ENCODE measurements around the gene CLEC17A. TPM values are rescaled to one million over a fixed set of nuclear protein-coding genes. Genes with fewer than 3 reads are reported as not detected.
"Not testable (repeated sequence)": the region's sequence is repeated elsewhere in the genome, so short reads cannot be mapped to it uniquely, and the experiment has no call there.

The CLEC17A gene
- total RNA-seq, 1 donor from 2014 or later, result not detected

- FAIRE-seq (no peak), DNase-seq (ENCODE audit: low spot score in 2 of 2) (no peak)
These were observed 5.6 kb upstream of the CLEC17A start for GRCh38 chr19:14577264-14577663.

- FAIRE-seq, result no peak
- no peak for DNase-seq (ENCODE audit: low spot score in 2 of 2)
These were observed 4.9 kb upstream of the CLEC17A start for GRCh38 chr19:14577885-14578427.

GRCh38 chr19:14580623-14581237, 2.2 kb upstream of the CLEC17A start:
- FAIRE-seq, result no peak
- DNase-seq (ENCODE audit: low spot score in 2 of 2), result no peak

DNA sequence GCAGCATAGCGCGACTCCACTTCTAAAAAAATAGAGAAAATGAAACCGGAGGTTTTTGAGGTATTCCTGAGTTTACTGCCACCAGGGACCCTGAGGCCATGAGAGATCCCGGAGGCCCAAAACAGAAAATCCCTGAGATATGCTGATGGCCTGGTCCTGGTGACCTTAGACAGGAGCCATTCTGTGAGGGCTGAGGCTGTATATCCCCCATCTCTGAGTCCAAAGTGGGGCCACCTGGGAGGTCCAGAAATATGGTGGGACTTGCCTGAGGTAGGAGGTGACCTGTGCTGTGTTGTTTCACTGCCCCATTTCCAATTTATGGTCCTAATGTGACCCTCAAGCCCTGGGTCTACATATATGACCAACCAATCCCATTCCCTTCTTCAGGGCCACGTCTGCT, 1.5 kb downstream of the CLEC17A start:
- DNase-seq (ENCODE audit: low spot score in 2 of 2), result not testable (repeated sequence)

GRCh38 chr19:14585187-14585586, 2.3 kb downstream of the CLEC17A start:
- FAIRE-seq; DNase-seq (ENCODE audit: low spot score in 2 of 2): not testable (repeated sequence)

More for the DNA sequence above, 1.5 kb downstream of the CLEC17A start:
- not testable (repeated sequence) for FAIRE-seq

- FAIRE-seq; DNase-seq (ENCODE audit: low spot score in 2 of 2): not testable (repeated sequence)
These were observed 6.5 kb downstream of the CLEC17A start for GRCh38 chr19:14589433-14589832.

DNA sequence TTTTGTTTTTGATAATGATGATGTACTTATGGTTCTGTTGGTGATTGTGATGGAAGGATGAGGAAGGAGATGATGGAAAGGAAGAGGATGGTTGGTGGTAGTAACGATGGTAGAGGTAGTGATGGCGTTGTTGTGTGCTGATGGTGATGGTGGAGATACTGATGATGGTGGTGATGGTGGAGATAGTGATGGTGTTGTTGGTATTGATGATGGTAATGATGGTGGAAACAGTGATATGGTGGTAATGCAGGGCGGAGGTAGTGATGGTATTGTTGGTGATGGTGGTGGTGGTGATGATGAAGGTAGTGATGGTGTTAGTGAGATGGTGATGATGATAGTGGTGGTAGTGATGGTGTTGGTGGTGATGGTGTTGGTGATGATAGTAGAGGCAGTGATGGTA, 12.7 kb downstream of the CLEC17A start:
- DNase-seq (ENCODE audit: low spot score in 2 of 2) (no peak), FAIRE-seq (no peak)

GRCh38 chr19:14599548-14600147, 16.8 kb downstream of the CLEC17A start:
- DNase-seq (ENCODE audit: low spot score in 2 of 2) (no peak), FAIRE-seq (no peak)

DNA sequence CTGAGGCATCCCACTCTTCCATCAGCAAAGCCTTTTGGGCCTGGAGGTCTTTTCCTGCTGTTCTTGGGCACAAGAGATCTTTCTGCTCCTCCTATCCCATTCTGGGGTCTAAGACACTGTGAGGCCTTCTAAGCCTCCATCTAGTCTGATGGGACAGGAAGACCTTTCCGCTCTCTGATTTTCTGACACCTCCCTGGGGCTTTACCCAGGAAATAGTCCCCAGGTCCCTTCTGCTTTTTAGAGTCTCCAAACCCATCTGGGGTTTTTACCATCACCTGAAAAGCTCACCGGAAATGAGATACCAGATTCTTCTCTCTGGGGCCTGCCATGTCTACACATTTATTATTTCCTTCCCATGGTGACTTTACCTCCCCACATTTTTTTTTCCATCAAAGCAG, 21.1 kb downstream of the CLEC17A start:
- FAIRE-seq, result no peak
- no peak for DNase-seq (ENCODE audit: low spot score in 2 of 2)

DNA sequence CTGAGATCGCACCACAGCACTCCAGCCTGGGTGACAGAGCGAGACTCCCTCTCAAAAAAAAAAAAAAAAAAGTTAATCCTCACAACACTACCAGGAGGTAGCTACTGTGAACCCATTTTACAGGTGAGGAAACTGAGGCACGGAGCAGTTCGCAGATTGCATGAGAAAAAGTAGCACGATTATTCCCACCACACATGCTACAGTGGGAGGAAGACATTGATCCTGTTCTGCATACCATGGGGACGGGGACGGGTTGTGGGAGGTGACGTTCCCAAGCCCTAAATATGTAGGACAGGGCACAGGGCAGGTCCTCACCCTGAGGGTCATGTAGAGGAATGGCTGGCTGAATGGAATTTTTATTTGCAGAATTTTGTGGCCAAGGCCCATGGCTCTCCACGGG, 23.7 kb downstream of the CLEC17A start:
- FAIRE-seq (no peak), DNase-seq (ENCODE audit: low spot score in 2 of 2) (no peak)

DNA sequence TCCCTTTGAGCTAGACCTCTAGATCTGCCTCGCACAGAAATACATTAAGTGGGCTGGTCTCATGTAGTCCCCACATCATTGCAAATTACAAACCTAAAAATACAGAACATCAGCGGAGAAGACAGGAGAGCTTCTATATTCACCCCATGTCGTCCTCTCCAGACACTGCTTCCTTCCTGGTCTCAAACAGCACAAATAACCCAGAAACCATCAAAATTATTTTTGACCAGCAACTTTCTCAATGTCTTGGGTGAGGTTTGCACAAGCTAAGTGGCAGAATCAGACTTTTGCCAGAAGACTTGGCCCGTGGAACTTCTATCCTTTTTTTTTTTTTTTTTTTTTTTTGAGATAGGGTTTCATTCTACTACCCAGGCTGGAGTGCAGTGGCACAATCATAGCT, 28.2 kb downstream of the CLEC17A start:
- DNase-seq (ENCODE audit: low spot score in 2 of 2) (no peak), FAIRE-seq (no peak)

DNA sequence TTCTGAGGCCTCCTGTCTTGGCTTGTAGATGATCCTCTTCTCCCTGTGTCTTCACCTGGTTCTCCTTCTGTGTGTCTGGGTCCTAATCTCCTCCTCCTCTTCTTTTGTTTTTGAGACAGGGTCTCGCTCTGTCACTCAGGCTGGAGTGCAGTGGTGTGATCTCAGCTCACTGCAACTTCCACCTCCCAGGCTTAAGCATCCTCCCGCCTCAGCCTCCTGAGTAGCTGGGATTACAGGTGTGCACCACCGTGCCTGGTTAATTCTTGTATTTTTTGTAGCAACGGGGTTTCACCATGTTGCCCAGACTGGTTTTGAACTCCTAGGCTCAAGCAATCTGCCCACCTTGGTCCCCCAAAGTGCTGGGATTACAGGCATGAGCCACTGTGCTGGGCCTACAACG, 29.4 kb downstream of the CLEC17A start:
- FAIRE-seq; DNase-seq (ENCODE audit: low spot score in 2 of 2): not testable (repeated sequence)

DNA sequence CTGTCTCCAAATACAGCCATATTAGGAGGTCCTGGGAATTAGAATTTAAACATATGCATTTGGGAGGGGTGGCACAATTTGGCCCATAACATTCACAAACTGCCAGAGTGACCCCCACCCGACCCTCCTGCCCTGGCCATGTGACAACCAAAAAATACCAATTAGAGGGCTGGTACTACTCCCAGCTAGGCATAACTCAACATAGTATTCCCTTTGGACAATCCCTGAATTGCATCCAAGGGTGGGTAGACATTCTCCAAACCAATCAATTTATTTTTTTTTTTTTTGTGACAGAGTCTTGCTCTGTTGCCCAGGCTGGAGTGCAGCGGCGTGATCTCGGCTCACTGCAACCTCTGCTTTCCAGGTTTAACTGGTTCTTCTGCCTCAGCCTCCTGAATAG, 29.8 kb downstream of the CLEC17A start:
- no peak for DNase-seq (ENCODE audit: low spot score in 2 of 2)
- FAIRE-seq, result no peak

DNA sequence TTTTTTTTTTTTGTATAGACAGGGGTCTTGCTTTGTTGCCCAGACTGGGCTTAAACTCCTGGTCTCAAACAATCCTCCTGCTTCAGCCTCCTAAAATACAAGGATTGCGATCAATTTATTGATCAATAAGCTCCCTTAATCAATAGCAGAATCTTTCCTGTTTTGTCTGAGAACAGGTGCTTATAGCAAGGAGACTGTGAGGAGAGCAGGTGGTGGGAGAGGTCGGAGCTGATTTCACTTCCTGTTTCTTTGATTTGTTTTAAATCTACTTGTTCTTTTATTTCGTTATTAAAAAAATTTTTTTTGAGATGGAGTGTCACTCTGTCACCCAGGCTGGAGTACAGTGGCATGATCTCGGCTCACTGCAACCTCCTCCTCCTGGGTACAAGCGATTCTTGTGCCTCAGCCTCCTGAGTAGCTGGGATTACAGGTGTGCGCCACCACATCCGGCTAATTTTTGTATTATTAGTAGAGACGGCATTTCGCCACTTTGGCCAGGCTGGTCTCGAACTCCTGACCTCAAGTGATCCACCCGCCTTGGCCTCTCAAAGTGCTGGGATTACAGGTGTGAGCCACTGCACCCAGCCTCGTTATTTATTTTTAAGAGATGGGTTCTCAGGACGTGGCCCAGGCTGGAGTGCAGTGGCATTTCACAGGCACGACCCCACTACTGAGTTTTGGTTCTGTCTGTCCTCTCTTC, 30.7 kb downstream of the CLEC17A start:
- not testable (repeated sequence) for FAIRE-seq

DNA sequence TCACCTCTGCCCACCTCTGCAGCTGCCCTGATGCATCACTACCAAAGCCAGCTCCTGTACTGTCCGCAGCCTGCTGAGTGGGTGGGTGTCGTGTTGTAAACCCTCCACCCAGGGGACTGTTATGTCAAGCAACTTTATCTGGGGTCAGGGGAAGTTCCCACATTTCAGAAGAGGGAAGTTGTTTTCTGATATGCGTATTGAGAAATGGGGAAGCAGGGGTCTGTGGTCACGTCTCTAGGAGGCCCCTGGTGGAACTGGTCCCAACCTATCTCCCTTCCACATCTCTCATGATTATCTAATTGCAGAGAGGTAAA, 31.2 kb downstream of the CLEC17A start:
- FAIRE-seq, result no peak
- no peak for DNase-seq (ENCODE audit: low spot score in 2 of 2)

More for the DNA sequence above, 30.7 kb downstream of the CLEC17A start:
- not testable (repeated sequence) for DNase-seq (ENCODE audit: low spot score in 2 of 2)

DNA sequence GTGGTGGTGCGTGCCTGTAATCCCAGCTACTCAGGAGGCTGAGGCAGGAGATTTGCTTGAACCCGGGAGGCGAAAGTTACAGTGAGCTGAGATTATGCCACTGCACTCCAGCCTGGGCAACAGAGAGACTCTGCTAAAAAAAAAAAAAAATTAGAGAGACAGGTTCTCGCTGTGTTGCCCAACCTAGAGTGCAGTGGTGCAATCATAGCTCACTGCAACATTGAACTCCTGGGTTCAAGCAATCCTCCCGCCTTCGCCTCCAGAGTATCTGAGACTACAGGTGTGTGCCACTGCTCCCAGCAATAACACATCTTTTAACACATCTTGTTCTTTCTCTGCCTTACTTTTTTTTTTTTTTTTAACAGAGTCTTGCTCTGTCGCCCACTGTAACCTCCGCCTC, 32.7 kb downstream of the CLEC17A start:
- no peak for DNase-seq (ENCODE audit: low spot score in 2 of 2)
- FAIRE-seq, result no peak

GRCh38 chr19:14616407-14616806, 33.5 kb downstream of the CLEC17A start:
- DNase-seq (ENCODE audit: low spot score in 2 of 2), result no peak
- FAIRE-seq, result no peak

DNA sequence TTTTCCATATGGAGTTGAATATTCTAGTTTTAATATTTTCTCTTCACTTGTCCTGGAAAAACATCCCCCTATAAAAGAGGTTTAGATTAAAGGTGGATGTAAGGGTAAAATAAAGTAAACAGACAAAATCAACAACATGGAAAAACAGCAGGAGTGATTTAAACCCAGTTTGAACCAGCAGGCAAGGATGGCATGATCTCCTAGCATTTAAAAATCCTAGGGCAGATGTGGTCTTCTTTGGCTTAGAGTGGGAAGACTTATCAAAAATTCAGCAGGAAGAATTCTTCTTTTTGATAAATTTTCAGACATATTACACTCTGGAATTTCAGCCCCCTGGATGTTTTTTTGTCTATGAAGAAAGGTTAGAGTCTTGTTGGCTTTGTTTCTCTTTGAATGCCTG, 36.5 kb downstream of the CLEC17A start:
- DNase-seq (ENCODE audit: low spot score in 2 of 2) (no peak), FAIRE-seq (no peak)

- not testable (repeated sequence) for DNase-seq (ENCODE audit: low spot score in 2 of 2); FAIRE-seq
These were observed 41.6 kb downstream of the CLEC17A start for GRCh38 chr19:14624491-14624890.

- DNase-seq (ENCODE audit: low spot score in 2 of 2) (no peak), FAIRE-seq (no peak)
These were observed 46.7 kb downstream of the CLEC17A start for GRCh38 chr19:14629557-14629956.

DNA sequence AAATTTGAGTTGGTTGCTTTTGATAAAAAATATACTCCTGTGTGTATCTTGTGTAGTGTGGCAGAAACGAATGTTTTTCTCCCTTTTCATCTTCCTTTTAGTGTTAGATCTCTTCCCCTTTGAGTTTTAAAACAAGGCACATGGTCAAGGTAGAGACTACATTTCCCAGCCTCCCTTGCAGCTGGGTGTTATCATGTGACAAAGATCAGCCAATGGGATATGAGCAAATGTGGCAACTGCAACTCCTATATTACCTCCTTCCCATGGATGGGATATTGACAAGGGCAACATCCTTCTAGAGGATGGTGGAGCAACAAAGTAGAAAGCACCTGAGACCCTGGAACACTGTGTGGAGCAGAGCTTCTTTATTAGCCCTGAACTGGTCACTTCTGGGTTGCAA, 49.4 kb downstream of the CLEC17A start:
- no peak for DNase-seq (ENCODE audit: low spot score in 2 of 2)

More for the DNA sequence above, 49.4 kb downstream of the CLEC17A start:
- FAIRE-seq, result no peak

Measured in frontal cortex (tissue), 4 donors.